Ovary (tissue), 9 donors: ENCODE results near the gene GPC4. TPM values are rescaled to one million over a fixed set of nuclear protein-coding genes. Genes with fewer than 3 reads are reported as not detected.
"Not testable (repeated sequence)": the region's sequence is repeated elsewhere in the genome, so short reads cannot be mapped to it uniquely, and the experiment has no call there.

ENCODE experiments used
- DNase-seq, 5 donors: peaks; one replicate each; pipeline ENCODE4 v3.0.0-alpha.2; 2019 to 2020
- H3K27ac ChIP-seq, 2 donors: fragments of 200-600 bp; one replicate each; pipeline versions ENCODE4 v1.5.1 to v1.8.0; 2019 to 2022
- H3K27me3 ChIP-seq: fragments of 200-600 bp; one replicate; pipeline ENCODE4 v1.8.0; 2022
- H3K36me3 ChIP-seq: fragments of 200-600 bp; sonication (generic); one replicate; pipeline ENCODE4 v1.5.1; 2019
- H3K4me1 ChIP-seq: one replicate; pipeline ENCODE4 v1.8.1; 2013; ENCODE audit warnings: mild to moderate bottlenecking, moderate library complexity; ENCODE audit not compliant: insufficient read depth
- H3K4me3 ChIP-seq: fragments of 200-600 bp; sonication (generic); one replicate; pipeline ENCODE4 v1.5.1; 2017
- H3K9me3 ChIP-seq, 2 donors: fragments of 200-600 bp in 1 of 2; sonication (generic) in 1 of 2; one replicate each; pipeline versions ENCODE4 v1.5.1 to v1.8.1; 2013 to 2019; ENCODE audit warnings: mild to moderate bottlenecking in 1 of 2, moderate library complexity in 1 of 2
- EP300 ChIP-seq: sonication (generic); formaldehyde crosslinking; IDR thresholded peaks from one replicate; pipeline ENCODE4 v1.6.1; 2017; ENCODE audit warnings: antibody characterized with exemption
- POLR2A ChIP-seq: fragments of 450-650 bp; IDR thresholded peaks from one replicate; pipeline ENCODE4 v1.6.1; 2017; ENCODE audit warnings: antibody characterized with exemption, mild to moderate bottlenecking, moderate library complexity
- WGBS, 3 donors: extraction: QIAGEN DNeasy Blood & Tissue Kit in 1 of 3; methylation state at CpG; one replicate each; pipeline versions ENCODE4 v1.1.5 to v1.1.7; 2013 to 2017; 5-methylcytosine and 5-hydroxymethylcytosine counted together
- intact Hi-C, 4 donors: fragments of 100-400 bp; cut with DNase I; formaldehyde crosslinking; loops; one replicate each; pipeline versions ENCODE4 v1.11.0 to v1.15.1; 2022 to 2023
- polyA plus RNA-seq, 2 donors: library from polyadenylated mRNA; stranded (reverse); fragments of 200-250 nt in 1 of 2; fragments of 350-450 nt in 1 of 2; fragmentation: Illumina TruSeq in 1 of 2; extraction: RNeasy Lipid Tissue Mini Kit (QIAGEN cat#74804) in 1 of 2; gene quantifications; one replicate each; pipeline ENCODE4 v1.2.3, GENCODE V29; 2013 to 2014
- total RNA-seq, 7 donors: library from RNA; depleted of rRNA in 2 of 7; stranded (reverse); fragments of >200 nt in 2 of 7; fragmentation: NEBNext Ultra II Directional in 3 of 7; extraction: Animal tissue kit (Norgen Biotek cat#: 25700) in 3 of 7; gene quantifications; one replicate each; pipeline versions ENCODE4 v1.1.0 to v1.2.4, GENCODE V29; 2016 to 2023
- TF ChIP-seq, protein P1 (sequence below), 3 donors: fragments of 450-650 bp in 2 of 3; fragments of 200-600 bp in 1 of 3; IDR thresholded peaks; one replicate each; pipeline versions ENCODE4 v1.5.1 to v1.8.0; 2016 to 2022; ENCODE audit warnings: antibody characterized with exemption in 3 of 3, mild to moderate bottlenecking in 1 of 3
- donor health status: DM: no; HTN: no; CAD: no; lungs with moderate emphysema.
- donor health status: DM: no; HTN: no; CAD: no.
- donor health status: Bipolar disorder and iron deficiency.
- donor health status: DM: yes; HTN: yes; CAD: no.
- donor health status: DM: no; HTN: no; CAD: no.
- donor health status: DM: yes; HTN: yes; CAD: no.

GPC4 gene
- total and polyA plus RNA-seq, 9 donors, result 9.0 to 21.7 (median 12.3) TPM

DNA sequence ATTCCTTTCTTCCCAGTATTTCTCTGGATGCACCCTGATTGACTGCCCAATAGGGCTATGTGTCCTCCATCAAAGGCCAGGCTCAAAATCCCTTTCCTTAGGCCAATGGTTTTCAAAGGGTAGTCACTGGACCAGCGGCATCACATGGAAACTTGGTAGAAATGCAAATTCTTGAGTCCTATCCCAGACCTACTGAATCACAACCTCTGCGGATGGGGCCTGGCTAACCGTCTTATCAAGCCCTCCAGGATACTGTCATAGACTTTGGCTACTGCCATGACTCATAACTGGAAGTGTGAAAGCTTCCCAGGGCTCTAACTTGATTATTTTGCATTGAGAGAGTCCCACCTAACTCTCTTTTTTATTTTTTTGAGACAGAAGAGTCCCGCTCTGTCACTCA, 125.2 kb downstream of the GPC4 start:
- intact Hi-C loops, result no loop called here
- Histone ChIP-seq H3K9me3 (no peaks in the 10 kb centered on the region), H3K27me3 (no peaks in the 10 kb centered on the region), H3K4me3 (no peak overlapping the region), H3K27ac (no peak overlapping the region), H3K36me3 (no peaks in the 10 kb centered on the region), H3K4me1 (no peaks in the 10 kb centered on the region)
- TF ChIP-seq POLR2A (no peak), EP300 (no peak)
- TF ChIP-seq, protein P1, sequence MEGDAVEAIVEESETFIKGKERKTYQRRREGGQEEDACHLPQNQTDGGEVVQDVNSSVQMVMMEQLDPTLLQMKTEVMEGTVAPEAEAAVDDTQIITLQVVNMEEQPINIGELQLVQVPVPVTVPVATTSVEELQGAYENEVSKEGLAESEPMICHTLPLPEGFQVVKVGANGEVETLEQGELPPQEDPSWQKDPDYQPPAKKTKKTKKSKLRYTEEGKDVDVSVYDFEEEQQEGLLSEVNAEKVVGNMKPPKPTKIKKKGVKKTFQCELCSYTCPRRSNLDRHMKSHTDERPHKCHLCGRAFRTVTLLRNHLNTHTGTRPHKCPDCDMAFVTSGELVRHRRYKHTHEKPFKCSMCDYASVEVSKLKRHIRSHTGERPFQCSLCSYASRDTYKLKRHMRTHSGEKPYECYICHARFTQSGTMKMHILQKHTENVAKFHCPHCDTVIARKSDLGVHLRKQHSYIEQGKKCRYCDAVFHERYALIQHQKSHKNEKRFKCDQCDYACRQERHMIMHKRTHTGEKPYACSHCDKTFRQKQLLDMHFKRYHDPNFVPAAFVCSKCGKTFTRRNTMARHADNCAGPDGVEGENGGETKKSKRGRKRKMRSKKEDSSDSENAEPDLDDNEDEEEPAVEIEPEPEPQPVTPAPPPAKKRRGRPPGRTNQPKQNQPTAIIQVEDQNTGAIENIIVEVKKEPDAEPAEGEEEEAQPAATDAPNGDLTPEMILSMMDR (IDR thresholded peaks at IDR 0.05), result no peak
- WGBS, 3 donors, result 83 to 84% (median 84%) methylated on average over 4 of the region's 4 CpGs
- DNase-seq, result no peak

DNA sequence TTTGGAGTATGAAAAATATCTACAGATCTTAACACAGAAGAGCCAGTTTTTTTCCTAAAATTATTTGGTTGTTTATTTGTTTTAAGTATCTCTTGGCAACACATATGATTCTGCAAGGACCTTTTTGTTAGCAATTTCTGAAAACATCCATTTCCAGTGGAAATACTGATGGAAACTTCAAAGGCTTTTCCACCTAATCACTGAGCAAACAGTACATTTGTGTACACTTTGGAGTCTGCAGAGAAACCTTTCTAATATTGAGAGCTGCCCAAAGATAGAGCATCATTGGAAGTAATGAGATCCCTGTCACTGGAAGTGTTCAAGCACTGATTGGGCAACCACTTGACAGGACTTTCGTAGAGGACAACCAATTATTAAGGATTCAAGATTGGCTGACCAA, 127.4 kb downstream of the GPC4 start:
- no peaks in the 10 kb centered on the region for H3K4me1 ChIP-seq
- H3K27ac ChIP-seq, result no peak overlapping the region
- intact Hi-C loops, result no loop called here
- 54 to 76% (median 67%) methylated on average over 1 of the region's 1 CpG for WGBS, 3 donors
- no peaks in the 10 kb centered on the region for H3K9me3 ChIP-seq
- DNase-seq, result no peak
- no peaks in the 10 kb centered on the region for H3K27me3 ChIP-seq
- no peak overlapping the region for H3K4me3 ChIP-seq
- TF ChIP-seq, protein P1 (IDR thresholded peaks at IDR 0.05), result no peak
- TF ChIP-seq EP300 (no peak), POLR2A (no peak)
- no peaks in the 10 kb centered on the region for H3K36me3 ChIP-seq

- Histone ChIP-seq H3K36me3 (no peaks in the 10 kb centered on the region), H3K4me1 (no peaks in the 10 kb centered on the region), H3K27me3 (no peaks in the 10 kb centered on the region), H3K4me3 (no peak overlapping the region), H3K27ac (no peak overlapping the region), H3K9me3 (no peaks in the 10 kb centered on the region)
- intact Hi-C loops, result no loop called here
- 75 to 80% (median 79%) methylated on average over 6 of the region's 6 CpGs for WGBS, 3 donors
- no peak for DNase-seq
- TF ChIP-seq POLR2A, result no peak
- TF ChIP-seq, protein P1 (IDR thresholded peaks at IDR 0.05), result no peak
- no peak for TF ChIP-seq EP300
Observed at GRCh38 chrX:133285341-133285740, 129.9 kb downstream of the GPC4 start.

- H3K36me3 ChIP-seq, intact Hi-C loops, H3K27me3 ChIP-seq, H3K4me1 ChIP-seq, DNase-seq, H3K27ac ChIP-seq, H3K9me3 ChIP-seq, H3K4me3 ChIP-seq: not testable (repeated sequence)
- 77 to 80% (median 80%) methylated on average over 9 of the region's 9 CpGs for WGBS, 3 donors
Observed at GRCh38 chrX:133279112-133279730, 136.1 kb downstream of the GPC4 start.

- Histone ChIP-seq H3K4me1 (no peaks in the 10 kb centered on the region), H3K9me3 (no peaks in the 10 kb centered on the region), H3K4me3 (no peak overlapping the region), H3K27me3 (no peaks in the 10 kb centered on the region), H3K36me3 (no peaks in the 10 kb centered on the region), H3K27ac (no peak overlapping the region)
- TF ChIP-seq EP300, result no peak
- TF ChIP-seq POLR2A, result no peak
- TF ChIP-seq, protein P1 (IDR thresholded peaks at IDR 0.05), result no peak
- 66 to 80% (median 73%) methylated on average over 4 of the region's 4 CpGs for WGBS, 3 donors
- intact Hi-C loops, result no loop called here
- no peak for DNase-seq
Observed at GRCh38 chrX:133273180-133273579, 142.1 kb downstream of the GPC4 start.
